CD1c-positive myeloid dendritic cell (primary cell): ENCODE results near the gene ALDOC.
"Not testable (repeated sequence)": the region's sequence is repeated elsewhere in the genome, so short reads cannot be mapped to it uniquely, and the experiment has no call there.

Source experiments
- DNase-seq: peaks from one replicate; pipeline ENCODE4 v3.0.0-alpha.2; 2016; ENCODE audit errors: extremely low spot score

ALDOC gene

DNA sequence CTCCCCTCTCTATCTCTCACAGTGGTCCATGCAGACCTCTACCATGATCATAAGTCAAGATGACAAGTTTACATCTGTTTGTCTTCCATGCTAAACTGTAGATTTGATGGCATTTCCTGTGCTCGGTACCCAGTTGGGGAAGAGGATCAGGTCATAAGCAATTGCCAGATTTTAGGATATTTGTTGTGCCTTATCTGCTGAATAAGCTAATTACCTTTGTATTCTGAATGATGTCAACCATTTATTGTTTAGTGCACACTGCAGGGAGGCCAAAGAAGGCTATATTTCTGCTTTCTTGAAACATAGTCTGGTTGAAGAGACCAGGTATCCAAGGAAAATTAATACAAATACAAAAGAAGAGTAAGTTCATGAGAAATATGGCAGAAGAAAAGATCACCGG is 5.8 kb upstream of the ALDOC start:
- no peak for DNase-seq

DNA sequence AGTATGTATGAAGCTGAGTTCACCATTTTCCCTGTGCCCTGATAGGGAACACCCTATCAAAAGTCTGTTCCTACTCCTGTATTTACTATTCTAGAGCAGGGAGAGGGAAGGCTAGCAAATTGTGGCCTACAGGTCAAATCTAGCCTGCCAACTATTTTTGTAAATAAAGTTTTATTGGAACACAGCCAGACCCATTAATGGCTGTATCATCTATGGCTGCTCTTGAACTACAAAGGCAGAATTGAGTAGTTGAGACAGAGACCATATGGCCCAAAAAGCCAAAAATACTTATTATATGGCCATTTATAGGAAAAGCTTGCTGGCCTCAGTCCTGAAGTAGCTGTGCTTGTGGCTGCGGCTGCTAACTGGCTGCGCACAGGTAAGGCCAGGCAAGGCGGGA is 4.3 kb upstream of the ALDOC start:
- no peak for DNase-seq

DNA sequence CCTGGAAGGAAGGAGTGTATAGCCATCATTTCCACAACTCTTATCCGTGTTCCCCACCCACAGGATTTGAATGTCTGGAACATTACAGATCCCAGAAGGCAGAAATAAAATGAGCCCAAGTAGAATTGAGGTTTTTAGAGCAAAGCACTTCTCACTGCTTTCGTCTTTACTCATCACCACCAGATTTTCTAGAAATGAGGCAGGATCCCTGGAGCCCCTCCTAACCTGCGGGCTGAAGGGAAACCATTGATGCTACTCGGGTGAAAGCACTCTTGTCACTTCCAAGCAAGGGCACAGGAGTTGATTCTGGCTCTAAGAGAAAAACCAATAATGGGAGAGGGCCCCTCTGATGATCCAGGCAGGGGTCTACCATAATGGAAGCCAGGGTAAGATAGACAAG is 2.8 kb upstream of the ALDOC start:
- DNase-seq, result no peak

DNA sequence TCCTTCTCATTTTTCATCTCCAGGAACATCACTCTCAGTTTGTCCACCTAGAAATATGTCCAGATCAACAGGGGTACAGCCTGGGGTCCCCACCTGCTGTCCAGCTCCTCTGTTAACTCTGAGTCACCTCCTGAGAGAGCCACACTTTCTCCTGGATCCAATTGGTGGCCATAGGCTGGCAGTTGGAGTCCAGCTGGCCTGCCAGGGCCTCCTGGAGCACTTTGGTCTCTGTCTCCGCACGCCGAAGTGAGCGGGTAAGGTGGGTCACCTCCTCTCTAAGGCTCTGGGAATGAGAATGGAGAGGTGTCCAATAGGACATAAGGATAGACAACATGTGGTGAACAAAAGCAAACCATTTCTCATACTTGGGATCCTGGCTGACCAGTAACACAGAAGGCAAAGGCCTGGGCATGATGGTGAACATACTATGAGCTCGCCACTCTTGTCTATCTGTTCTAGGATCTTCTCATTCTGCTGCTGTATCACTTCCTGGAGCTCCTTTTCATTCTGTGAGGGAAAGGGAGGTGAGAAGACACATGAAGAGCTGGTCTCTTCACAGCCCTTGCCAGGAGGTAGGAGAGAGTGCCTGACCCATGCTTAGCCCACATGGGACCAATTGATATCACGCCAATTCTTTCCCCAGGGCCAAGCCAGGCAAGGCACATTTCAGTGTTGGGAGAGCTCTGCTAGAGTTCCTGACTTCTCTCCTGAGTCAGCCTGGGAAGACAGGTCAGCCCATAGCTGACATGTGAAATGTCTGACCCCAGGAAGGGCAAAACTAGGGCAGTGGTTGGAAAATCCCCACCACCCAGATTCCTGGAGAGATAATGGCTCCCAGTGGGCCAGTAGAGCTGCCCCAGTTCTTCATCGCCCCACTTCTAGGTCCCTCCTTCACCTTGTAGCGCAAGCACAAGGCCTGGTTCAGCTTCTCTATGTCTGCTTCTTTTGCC is 1.8 kb upstream of the ALDOC start:
- DNase-seq, result no peak

DNA sequence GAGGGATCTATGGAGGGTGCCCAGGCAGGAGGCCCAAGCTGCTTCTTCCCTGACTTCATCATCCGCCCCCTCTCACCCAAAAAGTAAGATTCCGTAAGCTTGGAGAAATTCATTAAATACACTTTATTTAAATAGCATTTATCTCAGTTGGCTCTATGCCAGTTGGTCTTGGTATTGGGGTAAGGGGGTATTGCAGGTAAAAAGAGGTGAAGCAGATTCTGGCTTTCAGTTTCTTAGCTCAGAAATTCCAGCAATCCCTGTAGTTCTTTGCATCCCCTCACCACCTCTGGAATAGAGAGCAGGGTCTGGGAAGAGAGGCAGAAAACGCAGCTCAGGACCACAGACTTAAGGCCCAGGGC is 750 bp upstream of the ALDOC start:
- no peak for DNase-seq

DNA sequence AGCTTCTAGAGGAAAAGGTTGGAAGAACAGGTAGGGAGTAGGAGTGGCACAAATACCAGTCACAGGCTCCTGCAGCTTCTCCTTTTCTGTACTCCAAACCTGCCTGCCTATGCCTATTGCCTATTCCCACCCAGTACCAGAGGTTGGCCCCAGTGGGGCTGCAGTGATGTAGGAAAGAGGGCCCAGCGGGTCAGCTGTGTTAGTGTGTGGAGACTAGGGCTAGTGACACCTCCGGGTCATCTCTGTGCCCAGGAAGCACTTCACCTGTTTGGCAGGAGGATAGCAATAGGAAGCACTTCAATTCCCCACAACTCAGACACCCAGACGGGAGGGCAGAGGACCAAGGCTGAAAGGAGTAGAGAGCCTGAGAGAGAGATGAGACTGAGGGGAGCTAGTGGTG is 679 bp downstream of the ALDOC start:
- DNase-seq, result not testable (repeated sequence)

DNA sequence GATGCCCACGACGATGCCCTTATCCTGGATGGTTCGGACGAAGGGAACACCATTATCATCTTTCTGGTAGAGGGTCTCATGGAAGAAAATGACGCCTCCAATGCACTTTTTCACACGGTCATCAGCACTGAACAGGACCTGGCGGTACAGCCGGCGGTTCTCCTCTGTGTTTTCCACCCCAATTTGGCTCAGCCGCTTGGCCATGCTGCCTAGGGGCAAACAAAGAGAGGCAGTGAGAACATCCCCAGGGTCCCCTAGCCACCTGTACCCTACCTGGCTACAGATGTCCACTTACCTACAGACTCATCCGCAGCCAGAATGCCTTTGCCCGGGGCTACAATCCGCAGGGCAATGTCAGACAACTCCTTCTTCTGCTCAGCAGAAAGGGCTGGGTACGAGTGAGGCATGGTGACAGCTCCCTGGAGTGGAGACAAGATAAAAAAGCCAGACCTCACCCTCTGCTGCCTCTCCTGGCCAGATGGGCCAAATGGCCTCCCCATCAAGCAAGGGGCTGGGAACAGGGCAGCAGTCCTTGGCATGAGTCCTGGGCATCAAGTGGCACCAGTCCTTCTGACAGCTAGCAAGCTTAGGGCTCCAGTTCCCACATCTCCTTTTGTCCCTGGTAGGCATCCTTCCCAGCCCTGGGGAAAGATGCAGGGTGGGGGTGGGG is 1.4 kb downstream of the ALDOC start:
- no peak for DNase-seq

DNA sequence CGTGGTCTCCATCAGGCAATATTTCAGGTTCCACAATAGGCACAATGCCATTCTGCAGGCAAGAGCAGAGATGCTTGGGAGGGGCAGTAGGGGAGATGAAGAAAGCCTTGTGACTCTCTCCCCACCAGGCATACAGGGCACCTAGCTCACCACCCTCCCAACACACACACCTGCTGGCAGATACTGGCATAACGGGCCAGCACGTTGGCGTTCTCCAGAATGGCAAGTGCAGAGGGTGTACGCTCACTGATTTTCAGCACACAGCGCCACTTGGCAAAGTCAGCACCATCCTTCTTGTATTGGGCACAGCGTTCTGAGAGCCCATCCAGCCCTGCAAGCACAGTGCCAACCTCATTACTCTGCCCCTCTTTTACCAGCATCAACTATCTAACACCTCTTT is 2.2 kb downstream of the ALDOC start:
- DNase-seq, result no peak

DNA sequence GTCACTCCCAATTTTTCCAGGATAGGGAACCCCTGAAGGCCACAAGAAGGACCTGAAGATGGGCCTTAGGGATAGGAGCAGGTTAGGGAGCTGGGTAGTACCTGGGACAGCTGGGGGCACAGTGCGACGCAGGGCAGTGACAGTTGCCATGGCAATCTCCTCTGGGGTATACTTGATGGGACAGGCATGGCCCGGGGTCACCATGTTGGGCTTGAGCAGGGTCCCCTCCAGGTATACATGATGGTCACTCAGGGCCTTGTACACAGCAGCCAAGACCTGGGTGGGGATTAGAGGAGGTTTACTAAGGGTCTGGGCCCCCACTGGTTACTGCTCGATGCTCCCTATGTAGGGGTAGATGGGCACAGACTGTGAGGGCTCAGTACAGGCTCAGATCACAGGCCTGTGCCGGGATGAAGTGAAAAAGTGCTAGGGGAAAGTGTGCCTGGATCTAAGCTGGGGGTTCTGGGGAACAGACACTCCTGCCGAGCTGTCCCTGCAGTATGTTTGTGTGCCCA is 2.7 kb downstream of the ALDOC start:
- DNase-seq, result no peak

DNA sequence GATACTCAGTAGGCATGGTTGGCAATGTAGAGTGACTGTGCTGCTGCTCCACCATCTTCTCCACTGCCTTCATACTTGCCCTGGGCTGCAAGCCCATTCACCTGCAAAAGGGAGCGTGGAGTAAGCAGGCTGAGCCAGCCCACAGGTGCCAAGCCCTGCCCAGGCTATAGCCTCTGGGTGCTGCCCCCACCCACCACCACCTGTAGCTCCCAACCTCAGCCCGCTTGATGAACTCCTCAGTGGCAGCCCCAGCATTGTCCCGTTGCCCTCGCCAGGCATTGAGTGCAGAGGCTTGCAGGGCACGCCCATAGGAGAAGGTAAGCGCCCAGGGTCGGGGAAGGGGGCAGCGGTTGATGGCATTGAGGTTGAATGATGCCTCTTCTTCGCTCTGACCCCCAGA is 3.2 kb downstream of the ALDOC start:
- no peak for DNase-seq

DNA sequence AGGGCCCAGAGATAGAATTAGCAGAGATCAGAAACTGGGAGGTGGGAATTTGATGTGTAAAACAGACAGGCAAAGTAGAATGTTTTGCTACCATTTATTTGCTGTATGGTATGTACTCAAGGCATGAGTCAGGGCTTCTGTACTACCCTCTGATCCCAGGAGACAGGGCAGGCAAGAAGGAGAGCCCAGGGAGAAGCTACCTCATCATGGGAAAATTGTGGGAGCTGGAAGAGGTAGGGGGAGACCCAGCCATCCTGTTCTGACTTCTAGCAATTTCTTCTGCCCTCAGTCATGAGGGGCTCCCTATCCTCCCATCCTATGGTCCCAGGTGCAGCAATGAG is 3.7 kb downstream of the ALDOC start:
- no peak for DNase-seq

DNA sequence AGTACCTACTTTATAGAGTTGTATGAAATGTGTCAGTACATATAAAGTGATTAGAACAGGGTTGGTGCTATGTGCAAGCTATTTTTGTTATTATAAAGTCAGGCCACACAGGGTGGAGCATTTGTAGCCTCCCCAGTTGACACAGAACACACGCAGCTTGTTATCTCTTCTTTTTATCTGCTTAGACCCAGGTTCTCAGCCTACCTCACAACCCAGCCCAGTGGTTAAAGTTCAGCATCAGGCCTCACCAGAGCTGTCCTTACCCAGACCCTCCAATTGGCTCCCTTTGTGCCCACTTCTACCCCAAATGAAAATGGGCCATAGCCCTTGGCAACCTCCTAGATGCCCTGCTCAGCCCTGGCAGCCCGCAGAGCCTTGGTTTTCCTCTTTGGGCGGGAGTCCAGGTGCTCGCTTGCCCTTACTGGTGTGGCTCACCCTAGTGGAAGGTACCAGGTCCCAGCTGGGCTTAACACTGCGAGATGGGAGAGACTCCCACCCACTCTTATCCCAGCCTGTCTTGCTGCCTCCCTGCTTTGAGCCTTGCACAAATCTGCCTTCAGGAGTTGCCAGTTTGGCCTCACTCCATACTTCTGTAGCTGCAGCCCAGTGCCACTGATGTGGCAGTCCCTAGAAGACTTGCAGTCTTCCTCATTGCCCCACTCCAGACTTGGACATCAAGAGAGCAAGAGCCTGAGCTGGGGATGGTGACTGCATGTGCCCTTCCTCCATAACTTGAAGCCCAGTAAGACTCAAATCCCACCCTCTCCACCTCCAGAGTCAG is 4.2 kb downstream of the ALDOC start:
- no peak for DNase-seq

DNA sequence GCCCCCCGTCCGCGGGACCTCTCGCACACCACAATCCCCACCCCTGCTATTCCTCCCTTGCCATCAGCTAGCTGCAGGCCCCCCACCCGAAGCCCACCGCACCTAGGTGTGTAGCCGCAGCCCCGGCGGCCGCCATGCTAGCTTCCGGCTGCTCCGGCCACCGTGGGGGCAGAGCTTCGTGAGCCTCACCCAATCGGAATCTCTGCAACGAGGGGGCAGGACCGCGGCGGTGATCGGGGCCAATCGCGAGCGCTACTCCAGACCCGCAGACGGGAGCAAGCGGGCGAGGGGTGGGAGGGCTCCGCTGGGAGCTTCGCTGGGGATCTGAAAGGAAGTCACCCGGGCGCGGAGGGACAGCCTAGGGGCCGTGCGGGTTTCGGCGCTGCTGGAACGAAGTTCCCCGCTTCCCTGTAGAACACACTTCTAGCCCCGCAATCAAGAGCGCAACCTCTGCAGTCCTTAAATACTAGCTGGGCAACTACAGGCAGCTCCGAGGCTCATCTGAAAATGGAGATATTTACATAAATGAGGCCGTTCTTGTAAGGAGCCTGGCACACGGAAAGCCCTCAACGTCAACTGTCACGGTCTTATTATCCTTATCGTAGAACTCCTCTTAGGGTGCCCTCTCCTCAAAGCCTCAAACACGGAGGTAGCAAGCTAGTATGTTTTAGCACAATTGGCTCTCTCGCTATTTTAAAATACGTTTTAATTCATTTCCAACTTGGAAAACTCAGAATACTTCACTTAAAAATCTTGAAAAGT is 5.2 kb downstream of the ALDOC start, which contains the start of gene PIGS:
Gene PIGS (minus strand): TSS at position 164 of the 762 bp plus-strand sequence. CDS start 28 bp downstream, at position 136.
- peak; percentile 97 for DNase-seq

DNA sequence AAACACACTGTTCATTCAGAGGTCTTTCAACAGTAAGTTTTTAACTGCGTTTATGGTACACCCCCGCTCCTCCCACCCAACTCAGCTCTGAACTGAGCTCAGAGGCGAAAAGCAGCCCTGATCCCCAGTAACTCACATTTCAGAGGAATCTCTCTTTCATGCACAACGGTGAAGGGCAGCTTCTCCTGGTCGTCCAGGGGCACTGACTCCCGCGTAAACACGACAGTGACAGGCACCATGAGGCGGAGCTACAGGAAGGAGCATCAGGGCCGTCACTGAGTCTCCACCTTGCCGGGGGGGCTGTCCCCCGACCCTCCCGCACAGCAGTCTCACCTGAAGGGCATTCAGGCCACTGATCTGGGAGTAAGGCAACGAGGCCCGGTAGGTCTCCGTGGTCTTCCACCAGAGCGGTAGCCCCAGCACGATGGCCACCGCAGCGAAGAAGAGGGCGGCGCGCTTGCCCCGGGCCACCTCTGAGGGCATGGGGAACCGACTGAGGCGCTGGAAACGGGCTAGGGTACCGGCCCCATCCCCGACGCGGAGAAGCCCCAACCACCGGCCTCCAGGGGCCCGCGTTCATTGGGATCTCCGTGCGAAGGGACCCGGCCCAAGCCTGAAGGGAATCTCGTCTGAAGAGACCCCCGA is 5.9 kb downstream of the ALDOC start:
- peak; percentile 26 for DNase-seq

DNA sequence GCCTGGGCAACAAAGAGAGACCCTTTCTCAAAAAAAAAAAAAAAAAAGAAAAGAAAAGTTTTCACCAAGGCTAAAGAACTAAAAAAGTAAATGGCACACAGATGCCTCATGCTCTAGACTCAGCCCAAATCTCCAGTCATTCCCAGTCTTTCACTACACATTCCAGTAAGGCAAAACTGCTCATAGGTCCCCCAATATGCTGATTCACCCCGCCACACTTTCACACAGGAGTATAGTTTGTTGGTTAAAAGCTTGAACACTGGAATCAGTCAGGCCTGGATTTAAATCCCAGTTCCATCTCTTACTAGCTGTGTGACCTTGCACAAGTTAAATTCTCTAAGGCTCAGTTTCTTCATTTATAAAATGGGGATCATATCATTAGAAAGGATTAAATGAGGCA is 7.2 kb downstream of the ALDOC start:
- no peak for DNase-seq

DNA sequence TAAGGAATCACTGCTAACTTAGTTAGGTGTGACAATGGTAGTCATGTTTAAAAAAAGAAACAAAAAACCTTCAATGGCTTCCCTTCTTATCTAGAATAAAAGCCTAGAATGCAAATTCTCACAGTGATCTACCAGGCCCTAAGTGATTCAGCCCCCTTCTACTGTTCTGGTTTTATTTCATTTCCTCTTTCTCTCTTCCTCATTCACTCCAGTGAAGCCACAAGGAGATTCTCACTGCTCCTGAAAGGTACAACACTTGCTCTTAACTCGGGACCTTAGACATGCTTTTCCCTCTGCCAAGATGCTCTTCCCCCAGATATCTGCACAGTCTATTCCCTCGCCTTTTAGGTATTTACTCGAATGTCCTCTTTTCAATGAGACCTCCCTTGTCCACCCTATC is 9.1 kb downstream of the ALDOC start:
- peak; percentile 68 for DNase-seq

DNA sequence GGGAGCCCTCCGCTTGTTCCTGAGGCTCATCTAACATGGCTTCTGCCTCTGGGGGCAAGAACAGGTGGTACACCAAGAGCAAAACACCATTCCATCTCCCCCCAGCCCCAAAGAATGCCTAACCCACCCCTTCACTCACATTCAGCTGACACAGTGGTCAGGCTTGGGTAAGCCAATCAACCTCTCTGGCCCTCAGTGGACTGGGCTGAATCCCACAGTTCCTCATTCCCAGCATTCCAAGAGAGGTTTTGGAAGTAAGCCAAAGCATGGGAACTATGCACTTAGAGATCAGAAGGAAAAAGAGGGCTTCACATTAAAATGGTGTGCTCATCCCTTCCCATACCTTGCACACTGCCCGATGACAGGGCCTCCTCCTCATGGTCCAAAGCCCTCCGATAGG is 13.2 kb downstream of the ALDOC start:
- DNase-seq, result no peak

DNA sequence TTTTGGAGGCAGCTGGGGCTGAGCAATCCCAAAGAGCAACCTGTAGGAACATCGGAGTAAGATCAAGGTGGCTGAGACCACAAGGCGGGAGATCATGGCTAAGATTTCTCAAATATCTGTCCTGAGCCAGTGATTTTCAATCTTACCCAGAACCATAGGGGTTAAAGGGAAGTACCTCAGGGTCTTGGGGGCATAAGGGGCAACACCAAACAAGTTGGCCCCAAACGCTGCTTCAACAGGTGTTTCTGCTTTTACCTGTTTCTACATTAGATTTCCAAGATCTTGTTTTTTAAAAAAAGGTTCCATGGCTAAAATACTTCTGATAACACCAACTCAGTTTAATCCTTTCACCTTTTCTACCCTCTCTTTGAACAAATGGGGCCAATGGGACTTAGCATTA is 21.7 kb downstream of the ALDOC start:
- no peak for DNase-seq

DNA sequence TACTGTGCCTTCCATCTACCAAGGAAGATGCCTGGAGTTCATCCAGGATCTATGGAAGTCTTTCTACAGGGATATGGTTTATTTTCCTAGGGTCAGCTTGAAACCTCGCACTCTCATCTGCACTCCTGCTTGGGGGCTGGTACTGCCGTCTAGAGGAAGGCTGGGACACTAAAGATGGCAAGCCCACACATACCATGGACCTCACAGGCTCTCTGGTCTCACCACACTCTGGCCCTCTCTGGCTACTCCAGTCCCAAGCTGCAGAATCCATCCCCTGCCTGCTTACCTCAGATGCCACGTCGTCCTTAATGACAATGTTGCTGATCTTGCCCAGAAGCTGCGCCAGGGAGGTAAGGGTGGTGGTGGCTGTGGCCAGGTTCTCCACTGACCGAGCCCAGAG is 22.1 kb downstream of the ALDOC start:
- DNase-seq, result no peak

DNA sequence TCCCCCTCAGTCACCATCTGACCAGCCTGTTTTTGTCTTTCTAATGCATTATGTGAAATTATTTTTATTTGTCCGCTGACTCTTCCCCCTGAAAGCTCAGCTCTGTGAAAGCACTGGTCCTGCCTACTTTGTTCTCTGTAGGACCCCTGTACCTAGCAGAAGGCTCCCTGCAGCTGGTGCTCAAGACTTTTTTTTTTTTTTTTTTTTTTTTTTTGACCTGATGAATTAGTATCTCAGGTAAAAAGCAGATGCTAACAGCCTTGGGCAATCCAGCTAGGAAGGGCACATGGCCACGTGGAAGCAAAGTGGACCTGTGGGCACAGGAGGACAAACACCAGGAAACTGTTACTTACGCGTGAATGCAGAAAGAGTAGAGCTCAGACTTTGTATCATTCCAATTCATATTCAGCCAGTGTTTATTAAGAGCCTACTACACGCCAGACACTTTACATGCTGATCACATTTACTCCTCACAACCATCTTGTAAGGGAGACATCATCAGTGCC is 23.6 kb downstream of the ALDOC start:
- no peak for DNase-seq
